Islet of Langerhans (tissue), 1 donor: ENCODE measurements around the gene GNG12.
"Not testable (repeated sequence)": the region's sequence is repeated elsewhere in the genome, so short reads cannot be mapped to it uniquely, and the experiment has no call there.

ENCODE experiments used
- FAIRE-seq: peaks from one replicate; lab custom pipeline; 2011; peaks lifted over from hg19 to GRCh38; lab: Jason Lieb, UNC

Gene GNG12

DNA sequence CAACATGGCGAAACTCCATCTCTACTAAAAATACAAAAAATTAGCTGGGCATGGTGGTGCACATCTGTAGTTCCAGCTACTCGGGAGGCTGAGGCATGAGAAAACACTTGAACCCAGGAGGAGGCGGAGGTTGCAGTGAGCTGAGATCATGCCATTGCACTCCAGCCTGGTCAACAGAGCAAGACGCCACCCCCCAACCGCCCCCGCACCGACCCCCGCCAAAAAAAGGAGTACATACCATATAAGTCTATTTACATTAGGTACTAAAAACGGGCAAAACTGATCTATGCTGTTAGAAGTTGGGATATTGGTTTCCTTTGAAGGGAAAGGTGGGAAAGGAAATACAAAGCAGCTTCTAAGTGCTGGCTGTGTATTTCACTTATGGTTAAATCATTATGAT, 103.0 kb downstream of the GNG12 start:
- not testable (repeated sequence) for FAIRE-seq

DNA sequence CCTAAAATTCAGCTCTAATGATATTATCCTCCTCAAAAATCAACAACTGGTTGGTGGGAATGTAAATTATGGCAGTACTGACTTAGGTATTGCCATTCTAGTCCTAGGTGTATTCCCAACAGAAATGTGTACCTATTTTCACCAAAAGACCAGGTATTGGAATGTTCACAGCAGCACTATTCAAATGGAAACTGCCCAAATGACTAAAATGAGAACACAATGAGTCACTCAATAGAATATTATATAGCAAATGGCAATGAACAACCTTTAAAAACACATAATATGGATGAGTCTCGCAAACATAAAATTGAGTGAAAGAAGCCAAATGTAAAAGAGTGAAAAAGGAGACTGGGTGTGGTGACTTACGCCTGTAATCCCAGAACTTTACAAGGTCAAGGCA, 103.4 kb downstream of the GNG12 start:
- no peak for FAIRE-seq

DNA sequence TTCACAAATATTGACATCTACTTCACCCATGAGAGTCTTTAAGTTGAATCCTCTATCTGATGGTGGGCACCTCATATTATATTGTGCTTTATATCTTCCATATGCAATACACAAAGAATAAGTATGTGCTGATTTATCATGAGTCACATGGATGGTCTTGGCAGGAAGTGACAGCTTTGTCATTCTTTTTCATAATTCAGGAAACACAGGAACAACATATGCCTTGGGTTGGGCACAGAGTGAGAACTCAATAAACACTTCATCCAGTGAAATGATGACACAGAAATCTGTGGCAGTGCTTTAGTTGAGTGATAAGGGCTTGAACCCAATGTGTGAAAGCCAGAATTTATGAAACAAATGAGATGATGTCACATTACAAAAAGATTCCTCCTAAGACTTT, 107.0 kb downstream of the GNG12 start:
- FAIRE-seq, result no peak

DNA sequence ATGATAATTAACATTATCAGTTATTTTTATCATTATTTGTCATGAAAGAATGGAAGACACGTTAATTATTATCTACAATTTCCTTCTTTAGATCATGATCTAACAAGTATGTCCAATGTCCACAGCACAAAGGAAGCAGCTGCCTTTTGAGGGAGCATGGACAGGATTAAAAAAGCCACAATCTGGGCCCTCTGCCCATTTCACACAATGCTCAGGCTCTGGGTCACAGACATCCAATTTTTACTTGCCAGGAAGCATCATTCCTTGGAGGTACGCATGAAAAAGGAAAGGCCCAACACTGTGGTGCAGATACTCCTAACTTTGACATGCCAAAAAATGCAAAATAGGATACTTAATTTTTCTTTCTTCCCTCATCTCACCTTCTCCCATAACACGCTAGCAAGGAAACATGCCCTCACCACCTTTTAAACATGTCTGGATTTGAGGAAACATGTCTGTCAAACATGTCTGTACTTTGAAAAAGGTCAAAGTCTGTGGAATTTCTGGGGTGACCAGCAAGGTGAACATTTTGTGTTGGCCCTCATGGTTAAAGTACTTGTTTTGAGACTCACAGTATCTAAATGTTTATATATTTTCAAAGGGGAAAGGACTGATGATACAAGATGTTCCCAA, 108.2 kb downstream of the GNG12 start:
- no peak for FAIRE-seq

DNA sequence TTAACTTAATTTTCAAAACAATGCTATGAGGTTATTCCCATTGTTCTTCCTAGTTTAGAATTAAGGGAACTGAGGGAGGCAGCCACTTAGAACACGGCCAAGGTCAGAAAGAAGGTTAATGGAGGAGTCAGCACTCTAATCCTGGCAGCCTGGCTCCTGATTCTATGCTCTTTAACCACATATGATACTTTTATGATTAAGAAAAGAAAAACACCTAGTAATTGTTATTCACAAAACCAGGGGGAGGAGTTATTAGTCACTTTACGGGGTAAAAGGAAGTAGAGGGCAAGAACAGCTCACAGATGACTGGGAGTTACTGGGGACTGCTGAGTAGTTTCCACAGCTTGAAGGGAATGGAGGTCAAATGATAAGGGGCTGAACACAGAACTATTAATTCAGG, 109.6 kb downstream of the GNG12 start:
- no peak for FAIRE-seq

DNA sequence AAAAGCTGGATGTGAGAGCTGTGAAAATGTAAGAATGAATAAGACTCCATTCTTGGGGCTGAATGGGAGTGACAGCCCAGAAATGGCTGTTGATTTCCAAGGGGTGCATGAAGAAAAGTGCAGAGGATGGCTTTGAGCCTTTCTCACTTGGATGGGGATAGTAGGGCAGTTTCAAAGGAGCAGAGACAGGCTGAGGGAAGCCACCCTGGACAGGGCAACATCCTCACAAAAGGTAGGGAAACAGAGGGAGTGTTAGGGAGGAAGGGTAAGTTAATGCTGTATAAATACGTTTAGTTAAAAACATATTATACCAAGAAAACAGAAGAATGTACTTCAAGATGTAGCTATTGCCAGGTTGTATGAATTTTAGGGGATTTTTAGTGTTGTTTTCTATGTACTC, 110.1 kb downstream of the GNG12 start:
- FAIRE-seq, result no peak

DNA sequence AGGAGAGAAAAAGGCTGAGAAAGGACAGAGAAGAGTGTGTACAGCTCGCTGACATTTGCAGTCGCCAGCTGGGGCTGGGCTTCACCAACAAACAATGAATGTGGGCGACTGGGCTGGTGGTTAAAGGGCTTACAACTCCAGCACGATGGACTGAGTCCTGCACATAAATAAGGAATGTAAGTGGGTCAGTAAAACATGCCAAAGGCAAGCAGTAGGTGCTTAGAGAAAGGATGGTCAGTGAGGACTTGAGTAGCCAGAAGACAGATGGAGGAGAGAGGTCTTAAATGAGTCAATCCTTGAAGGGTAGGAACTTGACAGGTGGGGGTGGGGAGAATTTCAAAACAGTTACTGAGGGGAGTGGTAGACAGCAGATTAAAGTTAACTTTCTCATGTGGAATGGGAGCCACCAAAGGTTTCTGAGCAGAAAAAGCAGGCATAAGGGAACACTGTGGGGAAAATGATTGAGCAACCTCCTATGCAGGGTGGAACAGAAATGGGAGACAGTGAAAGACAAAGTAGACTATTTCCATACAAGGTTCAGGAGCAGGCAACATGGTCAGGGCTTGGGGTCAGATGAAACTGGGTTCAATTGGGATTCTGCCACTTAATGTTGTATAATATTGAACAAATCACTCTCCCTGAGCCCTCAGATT, 110.8 kb downstream of the GNG12 start:
- FAIRE-seq, result no peak

DNA sequence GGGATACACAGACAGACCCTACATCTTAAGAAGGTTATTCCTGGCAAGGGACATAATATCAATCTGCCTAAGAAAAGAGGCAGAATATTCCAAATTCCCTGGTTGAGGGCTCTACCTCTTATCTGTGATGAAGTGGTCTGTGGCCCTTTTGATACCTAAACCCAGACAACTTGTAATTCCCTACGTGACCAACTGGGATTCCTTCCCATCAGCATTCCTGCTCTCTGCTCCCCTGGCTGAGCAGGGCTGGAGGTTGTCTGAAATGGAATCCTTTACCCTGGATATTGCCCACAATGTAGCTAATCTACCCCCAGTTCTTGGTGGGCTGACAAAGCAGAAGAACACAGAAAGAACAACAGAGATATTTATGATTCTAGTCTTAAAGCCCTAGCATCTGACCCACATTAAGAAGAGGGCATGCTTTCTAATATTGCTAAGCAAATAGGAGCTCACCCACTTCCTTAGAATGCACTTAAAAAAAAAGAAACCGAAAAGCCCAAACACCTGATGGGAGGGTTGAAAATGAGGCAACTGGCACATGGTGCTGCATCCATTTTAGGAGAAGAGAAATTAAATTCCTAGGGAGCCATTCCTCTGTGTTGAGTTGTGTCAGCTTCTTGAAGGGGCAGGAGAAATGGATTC, 111.5 kb downstream of the GNG12 start:
- FAIRE-seq, result no peak

DNA sequence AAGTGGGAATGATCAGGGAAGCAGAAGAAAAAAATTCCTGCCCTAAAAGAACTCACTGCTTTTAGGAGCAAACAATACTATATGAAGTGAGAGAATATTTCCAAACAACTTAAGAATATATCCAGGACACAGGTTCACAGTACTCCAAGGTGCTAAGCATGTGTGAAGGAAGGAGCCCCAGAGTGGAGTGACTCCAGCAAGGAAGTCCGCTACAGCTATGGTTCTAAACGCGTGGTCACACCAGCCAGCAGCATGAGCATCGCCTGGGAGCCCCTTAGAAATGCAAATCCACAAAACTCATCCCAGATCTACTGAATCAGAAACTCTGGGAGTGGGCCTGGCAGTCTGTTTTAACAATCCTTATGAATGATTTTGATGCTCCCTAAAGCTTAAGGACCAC, 112.2 kb downstream of the GNG12 start:
- FAIRE-seq, result no peak

DNA sequence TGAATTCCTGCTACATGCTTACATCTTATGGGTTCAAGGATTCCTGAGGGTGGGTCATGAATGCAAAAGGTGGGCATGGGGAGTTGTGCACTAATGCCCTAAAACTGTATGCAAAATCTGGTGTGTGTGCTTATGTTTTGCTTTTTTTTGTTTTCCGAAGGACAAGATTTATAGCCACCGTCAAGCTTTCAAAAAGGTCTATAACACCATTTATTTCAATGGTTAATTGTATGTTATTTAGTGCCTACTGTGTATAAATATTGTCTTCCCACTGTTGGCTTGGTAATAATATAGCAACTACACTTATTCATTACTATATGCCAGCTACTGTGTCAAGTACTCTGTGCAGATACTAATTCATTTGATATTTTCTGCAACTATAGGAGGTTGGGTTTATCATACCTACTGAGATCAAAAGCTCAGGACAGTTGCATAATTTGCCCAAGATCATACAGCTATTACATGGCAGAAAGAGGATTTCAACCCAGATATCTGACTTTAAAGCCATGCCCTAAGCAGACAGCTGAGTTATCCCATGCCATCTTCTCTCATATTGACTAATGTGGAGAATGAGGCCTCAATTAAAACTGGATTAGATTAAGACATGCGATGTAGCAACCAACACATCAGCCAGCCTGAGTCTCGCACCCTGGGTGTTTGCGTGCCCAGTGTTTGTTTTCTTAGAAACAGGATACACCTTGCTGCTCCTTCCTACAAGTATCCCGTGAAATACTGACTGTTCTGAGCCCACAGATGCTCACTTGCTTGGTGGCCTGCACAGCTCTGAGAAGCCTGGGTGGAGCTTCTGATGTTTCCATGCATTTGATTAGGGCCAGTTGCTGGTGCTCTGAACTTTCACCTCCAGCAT, 113.7 kb downstream of the GNG12 start:
- no peak for FAIRE-seq

DNA sequence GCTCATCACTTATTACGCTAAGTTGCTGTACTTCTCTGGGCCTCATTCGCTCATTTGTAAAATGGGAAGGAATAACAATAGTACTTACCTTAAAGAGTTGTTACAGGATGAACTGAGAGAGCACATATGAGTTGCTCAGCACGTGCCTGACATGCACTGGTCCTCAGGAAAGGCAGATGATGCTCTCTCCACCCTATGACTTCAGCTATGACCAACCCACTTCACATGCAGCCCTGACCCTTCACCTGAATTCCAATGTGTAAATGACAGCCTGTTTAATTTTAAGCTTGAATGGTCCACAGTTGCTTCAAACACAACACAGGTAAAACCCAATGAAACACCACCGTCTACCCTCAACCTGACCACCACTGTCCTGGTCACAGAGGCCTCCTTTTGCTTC, 115.4 kb downstream of the GNG12 start:
- FAIRE-seq, result no peak

DNA sequence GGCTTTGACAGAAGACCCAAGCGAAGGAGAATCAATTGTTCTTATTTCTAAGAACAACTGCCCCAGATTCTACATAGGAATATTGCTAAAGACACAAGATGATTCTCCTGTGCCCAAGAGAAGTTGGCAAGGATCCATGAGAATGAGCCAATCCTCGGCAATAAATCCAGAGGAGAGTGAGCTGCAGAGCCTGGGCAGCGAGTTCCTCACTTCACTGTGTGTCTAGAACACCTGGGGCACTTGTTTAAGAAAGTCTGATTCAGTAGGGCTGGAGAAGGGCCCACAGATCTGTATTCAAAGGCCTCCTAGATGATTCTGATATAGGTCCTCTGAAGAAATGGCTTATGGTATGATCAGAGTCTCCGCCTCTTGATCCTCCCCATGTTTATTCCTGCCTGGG, 116.5 kb downstream of the GNG12 start:
- no peak for FAIRE-seq

DNA sequence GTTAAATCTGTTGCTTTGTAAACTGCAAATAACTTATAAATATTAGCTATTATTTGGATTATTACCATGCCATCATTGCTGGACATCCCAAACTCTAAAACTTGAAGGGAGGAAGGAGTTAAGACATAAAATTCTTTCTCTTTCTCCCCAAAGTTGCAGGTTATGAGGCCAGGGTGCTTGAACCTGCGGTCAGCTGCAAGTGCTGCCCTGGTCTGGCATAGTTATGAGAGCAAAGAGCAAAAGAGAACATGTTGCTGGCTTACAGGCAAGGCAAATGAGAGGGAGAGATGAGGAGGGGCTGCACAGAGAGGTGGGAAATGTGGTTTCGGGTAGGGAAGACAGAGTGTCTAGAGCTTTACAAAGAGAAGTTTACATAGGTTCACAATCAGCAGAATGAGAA, 117.4 kb downstream of the GNG12 start:
- no peak for FAIRE-seq

DNA sequence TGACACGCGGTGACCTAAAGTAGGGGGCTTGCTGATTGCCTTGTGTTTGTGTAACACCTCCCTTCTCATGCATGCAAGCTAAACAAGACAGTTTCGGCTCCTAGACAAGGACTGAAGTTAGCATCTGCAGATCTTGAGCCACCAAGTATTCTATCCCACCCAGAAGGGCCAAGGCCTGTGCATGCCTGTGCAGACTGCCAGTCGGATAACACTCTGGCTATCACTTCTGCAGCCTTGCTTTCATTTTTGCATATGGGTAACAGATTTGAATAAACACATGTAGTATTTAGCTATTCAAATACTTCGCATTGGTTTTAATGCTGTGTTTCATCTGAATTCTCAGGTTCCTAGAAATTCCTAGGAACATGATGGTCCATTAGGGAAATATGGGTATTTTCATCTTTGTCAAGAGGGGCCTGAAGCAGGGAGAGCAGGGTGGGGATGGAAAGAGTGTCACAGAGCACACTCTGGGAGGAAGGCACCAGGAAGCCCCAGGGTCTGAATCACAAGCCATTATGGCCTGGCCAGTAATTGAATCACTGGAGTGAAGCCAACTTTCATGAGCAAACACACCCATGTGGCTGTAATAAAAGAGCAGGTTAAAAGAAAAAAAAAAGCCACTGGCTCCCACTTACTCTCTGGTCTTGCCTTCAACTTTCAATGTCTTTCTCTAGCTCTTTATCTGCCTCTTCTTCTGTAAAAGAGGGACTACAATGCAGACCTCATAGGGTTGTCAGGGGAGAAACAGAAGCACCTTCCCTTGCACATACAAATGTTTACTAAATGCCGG, 120.0 kb downstream of the GNG12 start:
- FAIRE-seq, result peak; percentile 92

DNA sequence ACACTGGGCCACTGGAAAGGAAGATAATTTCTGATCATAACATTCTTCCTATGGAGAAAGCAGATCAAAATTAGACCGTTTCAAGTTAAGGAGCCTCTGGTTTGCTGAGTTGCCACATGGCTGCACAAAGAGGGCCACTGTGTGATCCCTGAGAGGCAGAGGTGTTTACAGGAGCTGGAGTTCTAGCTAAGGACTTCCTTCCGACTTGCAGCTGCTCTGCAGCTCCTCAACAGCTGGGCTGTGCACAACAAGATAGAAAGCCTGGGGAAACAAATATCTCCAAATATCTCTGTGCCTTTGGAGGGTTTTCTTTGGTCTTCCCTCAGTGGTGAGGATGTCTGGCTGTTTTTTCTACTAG, 121.4 kb downstream of the GNG12 start:
- FAIRE-seq, result no peak

DNA sequence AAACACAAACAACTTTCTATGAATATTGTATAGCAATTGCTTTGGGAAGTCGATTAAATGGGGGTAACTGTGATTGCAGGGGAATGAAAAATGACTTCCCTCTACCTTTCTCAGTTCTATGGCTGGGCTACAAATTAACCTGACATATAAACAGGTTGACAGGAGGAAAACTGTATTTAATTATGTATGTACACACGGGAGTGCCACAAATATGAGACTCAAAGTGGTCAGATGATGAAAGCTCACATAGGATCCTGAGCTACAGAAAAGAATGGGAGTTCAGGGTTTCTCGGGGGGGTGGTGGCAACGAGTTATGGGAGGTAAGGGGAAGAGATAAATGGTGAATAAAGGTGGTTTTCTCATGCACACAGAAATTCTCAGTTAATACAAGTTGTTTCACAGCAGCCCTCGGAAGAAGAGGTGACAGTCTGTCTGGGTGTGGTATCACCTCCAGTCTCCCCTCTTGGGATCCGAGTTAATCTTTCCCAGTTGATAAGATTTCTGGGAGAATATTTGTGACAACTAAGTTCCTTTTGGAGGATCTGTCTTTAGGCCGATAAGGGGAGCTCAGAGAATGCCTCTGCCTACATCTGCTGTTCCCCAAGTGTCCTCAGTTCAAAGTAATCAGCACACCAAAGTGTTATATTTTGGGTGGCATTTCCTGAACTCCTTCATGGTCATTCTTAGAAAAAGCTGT, 122.0 kb downstream of the GNG12 start:
- FAIRE-seq, result no peak

DNA sequence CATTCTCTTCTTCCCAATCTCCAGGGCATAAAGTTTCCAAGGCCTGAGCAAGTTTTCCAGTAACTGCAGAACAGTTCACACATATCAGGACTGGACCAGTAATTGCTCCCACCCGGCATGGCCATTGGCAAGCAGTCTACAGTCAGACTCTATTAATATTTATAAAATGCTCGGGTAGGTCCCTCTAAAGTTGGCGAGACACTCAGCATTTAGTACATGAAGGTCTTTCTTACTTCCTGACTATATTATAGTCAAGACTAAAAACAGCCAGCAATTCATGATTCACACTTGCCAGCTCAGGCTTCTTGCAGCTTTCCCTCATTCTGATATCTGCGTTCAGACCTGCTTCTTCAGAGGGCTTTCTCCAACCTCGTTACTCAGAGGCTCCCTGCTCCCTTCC, 122.8 kb downstream of the GNG12 start:
- FAIRE-seq, result no peak

DNA sequence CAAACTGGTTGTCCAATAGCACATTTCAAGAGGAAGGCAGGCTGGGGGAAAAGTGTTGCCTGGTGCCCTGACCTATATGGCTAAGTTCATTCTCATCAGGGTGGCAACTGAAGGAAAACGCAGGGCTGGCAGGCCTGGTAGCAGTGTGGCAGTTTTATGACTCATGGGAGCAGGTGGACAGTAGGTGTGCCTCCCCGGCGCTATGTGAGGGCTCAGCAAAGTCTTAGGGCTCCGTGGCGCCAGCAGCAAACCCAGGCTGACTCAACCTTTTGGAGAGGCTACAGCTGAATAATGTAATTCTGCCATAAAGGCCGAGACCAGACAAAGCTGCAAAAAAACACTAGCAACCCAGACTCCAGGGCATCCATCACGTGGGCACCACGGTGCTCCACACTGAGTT, 124.7 kb downstream of the GNG12 start:
- FAIRE-seq, result no peak

DNA sequence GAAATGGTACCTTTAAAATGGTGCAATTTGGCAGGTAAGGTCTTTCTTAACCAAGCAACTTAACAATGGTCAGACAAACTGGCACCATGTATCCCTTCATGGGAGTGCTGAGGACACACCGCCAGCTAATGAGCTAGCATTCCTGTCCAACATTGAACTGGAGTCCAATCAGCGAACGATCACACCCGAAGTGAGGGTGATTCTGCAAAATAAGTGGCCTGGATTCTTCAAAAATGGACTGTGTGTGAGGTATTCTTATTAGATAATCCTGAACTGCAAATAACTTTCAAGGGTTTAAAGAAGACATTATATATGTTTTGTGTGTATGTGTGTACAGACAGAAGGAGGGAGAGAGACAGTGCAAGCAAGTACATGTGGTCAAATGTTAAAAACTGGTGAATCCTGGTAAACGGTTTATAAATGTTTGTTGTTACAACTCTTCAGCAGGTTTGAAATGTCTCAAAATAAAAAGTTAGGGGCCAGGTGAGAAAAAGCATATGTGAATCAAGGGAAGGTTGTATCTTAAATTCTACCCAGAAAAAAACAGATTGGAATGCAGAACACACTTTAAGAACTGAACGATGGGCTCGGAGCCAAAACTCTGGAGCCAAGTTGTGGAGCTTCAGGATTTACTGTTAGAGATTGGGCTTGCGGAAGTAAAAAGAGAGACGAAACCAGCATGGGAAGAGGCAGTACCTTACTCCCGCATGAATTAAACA, 127.4 kb downstream of the GNG12 start:
- FAIRE-seq, result no peak

DNA sequence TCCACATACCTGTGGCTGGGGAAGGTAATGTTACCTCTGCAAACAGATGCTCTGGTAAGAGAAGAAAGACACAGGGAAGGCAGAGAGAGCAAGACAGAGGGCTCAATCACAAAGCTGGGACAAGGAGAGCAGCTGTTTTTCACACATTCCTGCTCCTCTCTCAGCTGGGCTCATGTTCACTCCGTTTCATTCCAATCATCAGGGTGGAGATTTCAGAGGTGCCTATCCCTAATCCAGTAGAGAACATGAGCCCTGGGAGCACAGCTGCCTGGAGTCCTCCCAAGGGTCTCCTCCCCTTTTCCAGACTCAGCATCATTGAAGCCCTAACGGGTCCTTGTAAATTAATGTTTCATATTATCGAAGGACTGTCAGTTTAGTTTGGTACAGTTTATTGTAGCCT, 128.9 kb downstream of the GNG12 start:
- no peak for FAIRE-seq

DNA sequence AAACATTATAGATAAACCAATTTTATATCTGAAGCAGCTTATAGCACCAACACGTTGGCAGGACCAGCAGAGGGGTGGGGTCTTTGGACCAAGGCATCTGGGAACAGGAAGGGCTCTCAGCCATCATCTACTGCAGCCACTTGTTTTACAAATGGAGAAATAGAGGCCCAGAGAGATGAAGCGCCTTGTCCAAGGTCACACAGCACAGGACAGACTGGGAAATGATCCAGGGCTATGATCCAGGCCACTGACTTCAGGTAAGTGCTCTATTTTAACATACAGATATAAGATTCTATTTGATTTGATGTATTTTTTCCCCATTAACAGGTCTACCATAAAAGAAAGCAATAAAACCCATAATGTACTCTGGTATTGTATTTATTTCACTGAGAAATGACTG, 131.4 kb downstream of the GNG12 start:
- FAIRE-seq, result no peak
